Glutamatergic neuron (in vitro differentiated cells): Measurements from ENCODE around the gene CBX3. TPM values are rescaled to one million over a fixed set of nuclear protein-coding genes. Genes with fewer than 3 reads are reported as not detected.

Experiments used
- DNase-seq: peaks from one replicate; pipeline ENCODE4 v3.0.0; 2022
- H3K27ac Mint-ChIP-seq: one replicate; pipeline ENCODE4 v1.8.0; 2020; ENCODE audit warnings: mild to moderate bottlenecking, mixed read lengths, inconsistent platforms; ENCODE audit not compliant: unreplicated experiment
- H3K27me3 Mint-ChIP-seq: one replicate; pipeline ENCODE4 v1.8.0; 2020; ENCODE audit warnings: mild to moderate bottlenecking, moderate library complexity, mixed read lengths, inconsistent platforms; ENCODE audit not compliant: unreplicated experiment
- H3K36me3 Mint-ChIP-seq: one replicate; pipeline ENCODE4 v1.8.0; 2020; ENCODE audit warnings: mild to moderate bottlenecking, mixed read lengths, inconsistent platforms; ENCODE audit not compliant: unreplicated experiment
- H3K4me1 Mint-ChIP-seq: one replicate; pipeline ENCODE4 v1.8.0; 2020; ENCODE audit warnings: mild to moderate bottlenecking, low read depth, mixed read lengths, inconsistent platforms; ENCODE audit not compliant: unreplicated experiment
- H3K4me3 Mint-ChIP-seq: one replicate; pipeline ENCODE4 v1.8.0; 2020; ENCODE audit warnings: mild to moderate bottlenecking, mixed read lengths, inconsistent platforms; ENCODE audit not compliant: unreplicated experiment
- H3K9me3 Mint-ChIP-seq: one replicate; pipeline ENCODE4 v1.8.0; 2020; ENCODE audit warnings: mild to moderate bottlenecking, moderate library complexity, mixed read lengths, inconsistent platforms; ENCODE audit not compliant: unreplicated experiment
- total RNA-seq: library from RNA; stranded (reverse); fragmentation: NEBNext Ultra II Directional; extraction: Animal tissue kit (Norgen Biotek cat#: 25700); gene quantifications from one replicate; pipeline ENCODE4 v1.2.1, GENCODE V29; 2021; ENCODE audit not compliant: unreplicated experiment
- TF ChIP-seq, protein P1 (sequence below): fragments of 200-600 bp; sonication (generic); IDR thresholded peaks from one replicate; pipeline ENCODE4 v1.5.0; 2021; ENCODE audit not compliant: partially characterized antibody, unreplicated experiment

CBX3 gene
- total RNA-seq, 1 donor from 2014 or later, result 191 TPM

DNA sequence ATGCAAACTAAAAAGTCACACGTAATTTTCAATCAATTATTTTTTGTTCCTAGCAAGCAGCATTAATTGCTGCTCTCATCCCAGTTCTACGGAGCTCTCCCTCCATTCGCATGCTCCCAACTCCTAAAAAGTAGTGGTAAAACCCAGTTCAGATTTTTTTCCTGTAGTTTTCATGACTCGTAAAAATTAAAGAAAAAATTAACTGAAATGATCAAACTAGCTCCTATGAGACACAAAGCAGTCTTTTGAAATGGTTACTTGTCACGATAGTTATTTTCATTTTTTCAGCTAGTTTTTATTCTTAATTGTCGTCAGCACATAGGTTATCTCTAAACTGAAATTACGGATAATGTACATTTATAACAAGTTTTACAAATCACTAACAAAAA lies 2.8 kb upstream of the CBX3 start:
- H3K9me3 Mint-ChIP-seq, result peaks cover 28% of the 10 kb centered on the region
- H3K36me3 Mint-ChIP-seq, result peaks cover 10% of the 10 kb centered on the region
- peaks cover 24% of the 10 kb centered on the region for H3K27me3 Mint-ChIP-seq
- no peak for DNase-seq
- H3K27ac Mint-ChIP-seq, result peak overlapping the region; percentile 100
- peak overlapping the region; percentile 100 for H3K4me3 Mint-ChIP-seq
- TF ChIP-seq, protein P1, sequence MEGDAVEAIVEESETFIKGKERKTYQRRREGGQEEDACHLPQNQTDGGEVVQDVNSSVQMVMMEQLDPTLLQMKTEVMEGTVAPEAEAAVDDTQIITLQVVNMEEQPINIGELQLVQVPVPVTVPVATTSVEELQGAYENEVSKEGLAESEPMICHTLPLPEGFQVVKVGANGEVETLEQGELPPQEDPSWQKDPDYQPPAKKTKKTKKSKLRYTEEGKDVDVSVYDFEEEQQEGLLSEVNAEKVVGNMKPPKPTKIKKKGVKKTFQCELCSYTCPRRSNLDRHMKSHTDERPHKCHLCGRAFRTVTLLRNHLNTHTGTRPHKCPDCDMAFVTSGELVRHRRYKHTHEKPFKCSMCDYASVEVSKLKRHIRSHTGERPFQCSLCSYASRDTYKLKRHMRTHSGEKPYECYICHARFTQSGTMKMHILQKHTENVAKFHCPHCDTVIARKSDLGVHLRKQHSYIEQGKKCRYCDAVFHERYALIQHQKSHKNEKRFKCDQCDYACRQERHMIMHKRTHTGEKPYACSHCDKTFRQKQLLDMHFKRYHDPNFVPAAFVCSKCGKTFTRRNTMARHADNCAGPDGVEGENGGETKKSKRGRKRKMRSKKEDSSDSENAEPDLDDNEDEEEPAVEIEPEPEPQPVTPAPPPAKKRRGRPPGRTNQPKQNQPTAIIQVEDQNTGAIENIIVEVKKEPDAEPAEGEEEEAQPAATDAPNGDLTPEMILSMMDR, result no peak
- peaks cover 18% of the 10 kb centered on the region for H3K4me1 Mint-ChIP-seq

DNA sequence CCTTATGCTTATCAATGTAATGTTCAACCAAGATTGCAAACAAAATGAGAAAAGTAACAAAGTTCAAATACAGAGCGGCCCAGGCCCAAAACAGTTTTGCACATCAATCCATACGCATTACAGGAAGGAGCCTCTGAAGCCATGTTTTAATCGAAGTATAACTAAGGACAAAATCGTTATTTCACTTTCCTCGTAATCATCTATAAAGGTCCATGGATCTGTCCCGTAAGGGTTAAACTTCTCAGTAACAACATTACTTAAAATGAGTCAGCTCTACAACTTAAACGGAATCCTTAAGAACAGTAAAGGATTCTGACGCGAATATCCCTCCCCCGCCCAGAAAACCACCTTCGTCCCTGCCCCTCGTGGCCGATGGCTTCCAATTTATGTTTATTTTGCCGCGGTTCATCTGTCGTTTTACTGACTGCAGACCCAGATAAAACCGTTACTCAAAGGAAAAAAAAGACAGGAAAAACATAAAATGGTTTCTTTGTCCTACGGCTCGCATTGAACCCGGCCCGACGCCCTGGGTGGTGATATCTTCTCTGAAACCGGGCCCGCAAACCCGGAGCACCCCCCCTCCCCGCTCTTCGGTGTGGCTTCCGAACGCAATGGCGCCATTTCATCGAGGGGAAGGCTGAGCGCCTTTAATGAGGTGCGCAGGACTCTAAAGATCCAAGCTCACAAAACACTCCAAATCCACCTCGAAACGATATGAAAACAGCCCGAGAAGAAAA lies 2.1 kb upstream of the CBX3 start:
- Mint-ChIP-seq H3K4me3 (peak overlapping the region; percentile 100), H3K36me3 (peaks cover 10% of the 10 kb centered on the region), H3K27me3 (peaks cover 24% of the 10 kb centered on the region), H3K4me1 (peaks cover 22% of the 10 kb centered on the region), H3K9me3 (peaks cover 29% of the 10 kb centered on the region), H3K27ac (peak overlapping the region; percentile 100)
- DNase-seq, result peak; percentile 70
- TF ChIP-seq, protein P1, result no peak

DNA sequence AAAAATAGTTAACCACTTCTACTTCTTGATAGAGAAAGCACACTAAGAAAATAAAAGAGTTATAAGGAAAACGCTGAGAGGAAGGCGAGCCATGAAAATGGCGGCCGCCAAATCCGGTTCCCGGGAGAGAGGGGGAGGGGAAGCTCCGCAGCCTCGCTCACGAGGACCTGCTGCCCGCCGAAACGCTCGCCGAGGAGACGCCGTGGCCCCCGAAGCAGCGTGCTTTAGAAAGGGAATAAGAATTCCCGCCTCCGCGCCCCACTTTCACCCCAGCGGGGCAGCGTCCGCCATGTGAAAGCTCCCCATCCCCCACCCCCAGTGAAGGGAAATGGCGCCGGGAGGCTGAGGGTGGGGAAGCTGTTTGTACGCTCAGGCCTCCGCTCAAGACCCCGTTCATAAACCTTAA lies 1.5 kb upstream of the CBX3 start:
- DNase-seq, result peak; percentile 68
- TF ChIP-seq, protein P1, result no peak
- Mint-ChIP-seq H3K4me3 (peak overlapping the region; percentile 100), H3K9me3 (peaks cover 29% of the 10 kb centered on the region), H3K36me3 (peaks cover 10% of the 10 kb centered on the region), H3K27ac (peak overlapping the region; percentile 100), H3K27me3 (peaks cover 24% of the 10 kb centered on the region), H3K4me1 (peaks cover 24% of the 10 kb centered on the region)

DNA sequence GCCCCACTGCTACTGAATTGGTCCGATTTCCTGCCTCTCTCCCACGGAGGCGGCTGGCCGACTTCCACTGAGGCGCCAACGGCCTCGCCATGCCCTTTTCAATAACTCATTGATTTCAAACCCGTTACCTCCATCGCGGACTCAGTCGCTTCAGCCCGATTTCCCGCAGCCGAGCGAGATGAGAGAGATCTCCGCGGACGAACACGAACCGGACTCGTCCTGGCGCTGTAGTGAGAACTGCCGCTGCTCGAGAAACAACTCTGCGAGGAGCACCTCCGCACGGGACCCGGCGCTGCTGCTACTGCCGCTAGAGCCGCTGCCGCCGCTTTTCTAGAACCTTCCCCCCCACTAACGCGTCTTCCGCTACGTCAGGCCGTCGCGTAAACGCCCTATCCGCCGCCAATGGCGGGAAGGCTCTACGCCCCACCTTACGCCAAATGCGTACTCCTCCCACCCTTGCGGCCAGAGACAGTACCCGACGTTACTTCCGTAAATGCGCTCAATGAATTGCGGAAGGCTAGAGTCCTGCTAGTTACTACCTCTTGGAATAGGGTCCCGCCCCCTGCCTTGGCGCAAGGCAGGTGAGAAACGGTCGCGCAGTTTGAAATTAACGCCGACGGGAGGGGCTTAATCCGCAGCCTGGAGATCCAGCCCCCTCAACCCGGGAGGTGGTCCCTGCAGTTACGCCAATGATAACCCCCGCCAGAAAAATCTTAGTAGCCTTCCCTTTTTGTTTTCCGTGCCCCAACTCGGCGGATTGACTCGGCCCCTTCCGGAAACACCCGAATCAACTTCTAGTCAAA lies 900 bp upstream of the CBX3 start, which contains the start of gene HNRNPA2B1:
Gene HNRNPA2B1 (minus strand): TSS at position 303 of the 803 bp plus-strand sequence. CDS start 169 bp downstream, at position 134.
- Mint-ChIP-seq H3K4me3 (peak within 1 kb of the TSS; percentile 100), H3K36me3 (peaks cover 10% of the 10 kb centered on the region), H3K27me3 (peaks cover 24% of the 10 kb centered on the region), H3K4me1 (peaks cover 28% of the 10 kb centered on the region), H3K27ac (peak within 1 kb of the TSS; percentile 100), H3K9me3 (peaks cover 29% of the 10 kb centered on the region)
- TF ChIP-seq, protein P1, result peak; percentile 38
- peak; percentile 94 for DNase-seq
